Left colon (tissue), 2 donors: Measurements from ENCODE around the gene WDR35. TPM values are rescaled to one million over a fixed set of nuclear protein-coding genes. Genes with fewer than 3 reads are reported as not detected.

Experiments
- ATAC-seq: fragments of 200-7000 bp; cut with Tn5 transposase; one replicate; pipeline ENCODE4 v1.9.1; 2020; ENCODE audit warnings: mild to moderate bottlenecking, moderate library complexity
- DNase-seq, 2 donors: peaks; one replicate each; pipeline ENCODE4 v3.0.0-alpha.2; 2020
- intact Hi-C, 2 donors: fragments of 100-400 bp; cut with DNase I in 1 of 2; cut with micrococcal nuclease in 1 of 2; formaldehyde crosslinking; loops; one replicate each; pipeline versions ENCODE4 v1.11.2 to v1.14.0; 2022; cut with DNase I, micrococcal nuclease
- total RNA-seq, 2 donors: library from RNA; stranded (reverse); fragmentation: NEBNext Ultra II Directional; extraction: Animal tissue kit (Norgen Biotek cat#: 25700); gene quantifications; one replicate each; pipeline ENCODE4 v1.2.1, GENCODE V29; 2021
- donor health status: DM: no; HTN: no; CAD: no.
- donor health status: DM: yes; HTN: yes; CAD: no.

WDR35 gene
- total RNA-seq, 2 donors from 2014 or later = 2.4 to 3.1 TPM

GRCh38 chr2:19861813-19862212 lies 128.1 kb downstream of the WDR35 start:
- intact Hi-C loops = loop anchor here (5.0 to 10.0 kb wide), 4 partner anchors 497 to 1477 kb away; no protein-coding TSS in a partner anchor
- ATAC-seq (no peak), DNase-seq (no peak)

Other genes with a start within 250 kb of the WDR35 start
- gene TTC32, start 88.1 kb downstream of the WDR35 start, total RNA-seq = 10 to 100 TPM in 1 of 2 donors, 1 to 10 TPM in 1; 9.8 to 10.4 TPM
- gene MATN3, start 22.6 kb upstream of the WDR35 start, total RNA-seq = under 1 TPM; 0.15 to 0.42 TPM
- gene LAPTM4A, start 61.5 kb upstream of the WDR35 start, total RNA-seq = 100 to 1,000 TPM; 151 to 168 TPM
- gene SDC1, start 235.0 kb upstream of the WDR35 start, total RNA-seq = 100 to 1,000 TPM; 159 to 184 TPM